K562 (cell line): ENCODE measurements around the gene NOS1. TPM values are rescaled to one million over a fixed set of nuclear protein-coding genes. Genes with fewer than 3 reads are reported as not detected.

Experiments
- ATAC-seq: fragments of 200-7000 bp; cut with Tn5 transposase; 3 replicates; pipeline ENCODE4 v1.9.1; 2020; ENCODE audit warnings: moderate library complexity
- BruUV-seq: library from RNA; stranded (reverse); fragments of 400-500 nt; replicated peaks from 2 replicates; lab custom pipeline; 2021; lab: Mats Ljungman, UMichigan
- CTCF ChIA-PET: fragments of 300-600 bp; formaldehyde crosslinking; extraction: SDS; loops from one replicate; lab custom pipeline; 2021; ENCODE audit warnings: low intra/inter-chr PET ratio; lab: Yijun Ruan, JAX
- POLR2A ChIA-PET: fragments of 300-600, 350-650 bp; sonication (Branson Sonifier 250); formaldehyde crosslinking; extraction: SDS; loops from one replicate; lab custom pipeline; 2021; ENCODE audit warnings: antibody characterized with exemption, inconsistent platforms; lab: Yijun Ruan, JAX
- DNase-seq, 4 experiments: peaks; one replicate each; pipeline versions ENCODE4 v3.0.0 to v3.0.0-alpha.2; 2011 to 2018; ENCODE audit warnings: low spot score in 3 of 4, mixed read lengths in 3 of 4; ENCODE audit errors: extremely low read depth in 1 of 4
- FAIRE-seq: peaks from 2 replicates; lab custom pipeline; 2011; peaks lifted over from hg19 to GRCh38; lab: Jason Lieb, UNC
- H2AFZ ChIP-seq: 2 replicates; pipeline ENCODE4 v1.6.0; 2011; ENCODE audit warnings: low read depth, low read length, control low read depth, inconsistent platforms
- H3K27ac ChIP-seq: fragments of 200-600 bp; 3 replicates; pipeline ENCODE4 v1.8.0; 2011; ENCODE audit warnings: low read depth, mild to moderate bottlenecking, control low read depth, inconsistent platforms, low read length, moderate library complexity, mixed read lengths; ENCODE audit errors: extremely low read depth
- H3K27me3 ChIP-seq, 2 experiments: fragments of 300-600 bp in 1 of 2; 2 replicates in 1 of 2; 3 replicates in 1 of 2; pipeline versions ENCODE4 v1.6.0 to v1.8.0; 2011; ENCODE audit warnings: inconsistent platforms in 2 of 2, low read length in 2 of 2, mild to moderate bottlenecking in 1 of 2, mixed read lengths in 1 of 2, moderate library complexity in 1 of 2; ENCODE audit not compliant: control insufficient read depth in 2 of 2, insufficient read depth in 2 of 2
- H3K36me3 ChIP-seq: fragments of 300-600 bp; 3 replicates; pipeline ENCODE4 v1.8.0; 2011; ENCODE audit warnings: mild to moderate bottlenecking, low read length, inconsistent platforms; ENCODE audit not compliant: control insufficient read depth, insufficient read depth
- H3K4me1 ChIP-seq, 2 experiments: fragments of 200-600 bp in 1 of 2; replicated peaks in 1 of 2; 2 replicates in 1 of 2; 3 replicates in 1 of 2; pipeline versions ENCODE4 v1.5.1 to v1.8.0; 2011; ENCODE audit warnings: inconsistent platforms in 2 of 2, low read length in 2 of 2, mild to moderate bottlenecking in 1 of 2, mixed read lengths in 1 of 2, moderate library complexity in 1 of 2; ENCODE audit not compliant: control insufficient read depth in 2 of 2, insufficient read depth in 2 of 2
- H3K4me2 ChIP-seq: 2 replicates; pipeline ENCODE4 v1.6.1; 2011; ENCODE audit warnings: low read length, control low read depth, inconsistent platforms, mixed read lengths; ENCODE audit not compliant: insufficient read depth
- H3K4me3 ChIP-seq: fragments of 200-600 bp; sonication (generic), shearing (Covaris generic); 2 replicates; pipeline ENCODE4 v1.5.1; 2016; ENCODE audit warnings: control low read depth, inconsistent platforms
- H3K79me2 ChIP-seq: fragments of 200-600 bp; 3 replicates; pipeline ENCODE4 v1.8.0; 2011; ENCODE audit warnings: low read length, inconsistent platforms; ENCODE audit not compliant: control insufficient read depth, insufficient read depth
- H3K9ac ChIP-seq, 2 experiments: 2 replicates each; pipeline versions ENCODE4 v1.6.0 to v1.6.1; 2011; ENCODE audit warnings: low read depth in 2 of 2, low read length in 2 of 2, control low read depth in 1 of 2, inconsistent platforms in 1 of 2, mild to moderate bottlenecking in 1 of 2, mixed read lengths in 1 of 2; ENCODE audit not compliant: insufficient read depth in 1 of 2
- H3K9me1 ChIP-seq: one replicate; pipeline ENCODE4 v1.6.0; 2011; ENCODE audit warnings: inconsistent platforms, mild to moderate bottlenecking, low read length, moderate library complexity; ENCODE audit not compliant: control insufficient read depth, insufficient read depth
- H3K9me3 ChIP-seq: replicated peaks from 2 replicates; pipeline ENCODE4 v1.5.1; 2011; ENCODE audit warnings: low read depth, low read length, inconsistent platforms; ENCODE audit not compliant: control insufficient read depth, insufficient read depth
- H4K20me1 ChIP-seq: replicated peaks from 2 replicates; pipeline ENCODE4 v1.6.1; 2011; ENCODE audit warnings: low read length, inconsistent platforms, mixed read lengths; ENCODE audit not compliant: control insufficient read depth, insufficient read depth
- GTF2F1 ChIP-seq: IDR thresholded peaks from 2 replicates; pipeline ENCODE4 v1.6.1; 2011; ENCODE audit warnings: low read depth, low read length, improper control_type of control experiment
- PCBP1 ChIP-seq: fragments of 200-400 bp; formaldehyde crosslinking; IDR thresholded peaks from 2 replicates; pipeline ENCODE4 v1.6.1; 2018; ENCODE audit warnings: mild to moderate bottlenecking, low read depth, low read length; ENCODE audit not compliant: poor library complexity, severe bottlenecking
- SRF ChIP-seq, 2 experiments: fragments of 250-450, 450-650 bp in 1 of 2; sonication (Bioruptor Pico) in 1 of 2; sonication (generic) in 1 of 2; formaldehyde crosslinking; IDR thresholded peaks; 2 replicates each; pipeline versions ENCODE4 v1.5.0 to v1.5.1; 2020 to 2022; ENCODE audit warnings: mild to moderate bottlenecking in 1 of 2, missing genetic modification reagents in 1 of 2
- WGBS: fragments of 100-300 bp; shearing (Covaris generic); methylation state at CpG from one replicate; pipeline ENCODE4 v1.1.6; 2016; ENCODE audit warnings: low coverage, mixed read lengths; ENCODE audit not compliant: insufficient coverage; ENCODE audit errors: missing lambda C conversion rate; 5-methylcytosine and 5-hydroxymethylcytosine counted together
- in situ Hi-C: fragments of 300-500 bp; cut with MboI; formaldehyde crosslinking; loops from 4 replicates; pipeline ENCODE4 v1.15.0; 2018; ENCODE audit warnings: inconsistent platforms, mixed read lengths
- intact Hi-C: fragments of 100-400 bp; cut with micrococcal nuclease; formaldehyde crosslinking; loops from 2 replicates; pipeline ENCODE4 v1.14.2; 2022
- polyA plus RNA-seq, 8 experiments: library from polyadenylated mRNA; depleted of rRNA in 4 of 8; stranded (reverse) in 5 of 8; unstranded in 3 of 8; fragments of >200 nt; fragmentation: Nextera tagmentation in 2 of 8; fragmentation: Illumina TruSeq in 1 of 8; extraction: Ambion mirVana in 2 of 8; extraction: Trizol in 1 of 8; gene quantifications; 2 replicates each; pipeline versions ENCODE4 v1.2.1 to v1.2.3, GENCODE V29; 2011 to 2014; ENCODE audit warnings: inconsistent platforms in 1 of 8, missing spikeins in 1 of 8
- total RNA-seq, 7 experiments: library from RNA; depleted of rRNA in 6 of 7; stranded (reverse); fragments of >200 nt in 6 of 7; fragmentation: Illumina TruSeq in 2 of 7; extraction: Trizol in 2 of 7; gene quantifications; 2 replicates each; pipeline versions ENCODE4 v1.2.1 to v1.2.3, GENCODE V29; 2011 to 2021; ENCODE audit warnings: low replicate concordance in 1 of 7
- TF ChIP-seq, protein P1 (sequence below): fragments of 450-650 bp; conservative IDR thresholded peaks from 2 replicates; pipeline ENCODE4 v1.6.1; 2016; ENCODE audit warnings: missing genetic modification characterization, low read depth, mild to moderate bottlenecking, missing compliant biosample characterization, moderate library complexity

The NOS1 gene
- total and polyA plus RNA-seq, 9 of the 15 experiments (the other 6 are each of a cell fraction or from before 2014, with no cell fraction given), result not detected

GRCh38 chr12:117360222-117360550, 1.2 kb downstream of the NOS1 start:
- Histone ChIP-seq H3K27me3 (peaks cover 2 to 52% of the 10 kb centered on the region in 2 experiments; a peak in 2 of 5 replicates), H3K9me3 (no peaks in the 10 kb centered on the region), H3K27ac (no peak overlapping the region), H2AFZ (no peak overlapping the region), H3K4me1 (peaks cover 0 to 6% of the 10 kb centered on the region in 2 experiments; a peak in 1 of 5 replicates), H3K9ac (no peak overlapping the region), H4K20me1 (no peaks in the 10 kb centered on the region; the same call in 1 of the 2 replicates), H3K79me2 (no peaks in the 10 kb centered on the region), H3K4me2 (no peak overlapping the region), H3K36me3 (no peaks in the 10 kb centered on the region), H3K4me3 (no peak overlapping the region), H3K9me1 (no peaks in the 10 kb centered on the region)
- ChIA-PET POLR2A (no interaction called here), CTCF (no interaction called here)
- intact Hi-C loops, result loop anchor here (10.0 kb wide), 1 partner anchor 125 kb away; no protein-coding TSS in a partner anchor
- 3% methylated on average over 21 of the region's 23 CpGs for WGBS
- TF ChIP-seq, protein P1, sequence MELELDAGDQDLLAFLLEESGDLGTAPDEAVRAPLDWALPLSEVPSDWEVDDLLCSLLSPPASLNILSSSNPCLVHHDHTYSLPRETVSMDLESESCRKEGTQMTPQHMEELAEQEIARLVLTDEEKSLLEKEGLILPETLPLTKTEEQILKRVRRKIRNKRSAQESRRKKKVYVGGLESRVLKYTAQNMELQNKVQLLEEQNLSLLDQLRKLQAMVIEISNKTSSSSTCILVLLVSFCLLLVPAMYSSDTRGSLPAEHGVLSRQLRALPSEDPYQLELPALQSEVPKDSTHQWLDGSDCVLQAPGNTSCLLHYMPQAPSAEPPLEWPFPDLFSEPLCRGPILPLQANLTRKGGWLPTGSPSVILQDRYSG, result no peak
- no peak for TF ChIP-seq SRF (CRISPR knock-in tag; IDR thresholded peaks at IDR 0.05)
- no peak for TF ChIP-seq GTF2F1
- no peak for TF ChIP-seq PCBP1
- ATAC-seq, result no peak
- in situ Hi-C loops, result no loop called here
- BruUV-seq, result no TSS peak
- no peak for FAIRE-seq
- no peak for DNase-seq
